ENCODE data around the gene NRXN2.

Gene NRXN2

GRCh38 chr11:64606796-64607380, 116.1 kb downstream of the NRXN2 start:
- DNase-seq, result no peak
- Histone ChIP-seq H3K27me3 (replicated peaks; ENCODE audit: insufficient read depth, low read length) (peaks cover 92% of the 10 kb centered on the region), H3F3A (ENCODE audit: insufficient read depth, low read length) (no peaks in the 10 kb centered on the region), H4K20me1 (ENCODE audit: insufficient read depth, low read length) (no peaks in the 10 kb centered on the region), H3K79me2 (ENCODE audit: low read length) (no peaks in the 10 kb centered on the region), H3K9me2 (replicated peaks; ENCODE audit: insufficient read depth, low read length) (no peaks in the 10 kb centered on the region), H3K4me3 (ENCODE audit: low read length) (no peak overlapping the region), H3K36me3 (replicated peaks; ENCODE audit: insufficient read depth, low read length) (no peaks in the 10 kb centered on the region), H3K27ac (ENCODE audit: low read length) (no peak overlapping the region), H2AFZ (ENCODE audit: low read length) (no peak overlapping the region), H3K9ac (ENCODE audit: low read length) (no peak overlapping the region), H3K4me2 (ENCODE audit: low read depth, low read length) (no peak overlapping the region), H3K9me3 (replicated peaks; ENCODE audit: insufficient read depth, low read length) (no peaks in the 10 kb centered on the region), H3K4me1 (ENCODE audit: low read length) (no peaks in the 10 kb centered on the region)
- TF ChIP-seq EZH2phosphoT487 (IDR thresholded peaks at IDR 0.05; ENCODE audit: low read length), result no peak
- TF ChIP-seq EZH2 (optimal IDR thresholded peaks at IDR 0.05; ENCODE audit: low read depth, low read length), result no peak
- TF ChIP-seq, protein P1, sequence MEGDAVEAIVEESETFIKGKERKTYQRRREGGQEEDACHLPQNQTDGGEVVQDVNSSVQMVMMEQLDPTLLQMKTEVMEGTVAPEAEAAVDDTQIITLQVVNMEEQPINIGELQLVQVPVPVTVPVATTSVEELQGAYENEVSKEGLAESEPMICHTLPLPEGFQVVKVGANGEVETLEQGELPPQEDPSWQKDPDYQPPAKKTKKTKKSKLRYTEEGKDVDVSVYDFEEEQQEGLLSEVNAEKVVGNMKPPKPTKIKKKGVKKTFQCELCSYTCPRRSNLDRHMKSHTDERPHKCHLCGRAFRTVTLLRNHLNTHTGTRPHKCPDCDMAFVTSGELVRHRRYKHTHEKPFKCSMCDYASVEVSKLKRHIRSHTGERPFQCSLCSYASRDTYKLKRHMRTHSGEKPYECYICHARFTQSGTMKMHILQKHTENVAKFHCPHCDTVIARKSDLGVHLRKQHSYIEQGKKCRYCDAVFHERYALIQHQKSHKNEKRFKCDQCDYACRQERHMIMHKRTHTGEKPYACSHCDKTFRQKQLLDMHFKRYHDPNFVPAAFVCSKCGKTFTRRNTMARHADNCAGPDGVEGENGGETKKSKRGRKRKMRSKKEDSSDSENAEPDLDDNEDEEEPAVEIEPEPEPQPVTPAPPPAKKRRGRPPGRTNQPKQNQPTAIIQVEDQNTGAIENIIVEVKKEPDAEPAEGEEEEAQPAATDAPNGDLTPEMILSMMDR (IDR thresholded peaks at IDR 0.05; ENCODE audit: low read length), result no peak

- no peak overlapping the region for H3K9ac ChIP-seq (ENCODE audit: low read length)
- no peak overlapping the region for H3K4me2 ChIP-seq (ENCODE audit: low read depth, low read length)
- no peaks in the 10 kb centered on the region for H4K20me1 ChIP-seq (ENCODE audit: insufficient read depth, low read length)
- H3K36me3 ChIP-seq (replicated peaks; ENCODE audit: insufficient read depth, low read length), result no peaks in the 10 kb centered on the region
- TF ChIP-seq, protein P1 (IDR thresholded peaks at IDR 0.05; ENCODE audit: low read length), result no peak
- TF ChIP-seq EZH2 (optimal IDR thresholded peaks at IDR 0.05; ENCODE audit: low read depth, low read length) (no peak), EZH2phosphoT487 (IDR thresholded peaks at IDR 0.05; ENCODE audit: low read length) (no peak)
- peaks cover 92% of the 10 kb centered on the region for H3K27me3 ChIP-seq (replicated peaks; ENCODE audit: insufficient read depth, low read length)
- no peak overlapping the region for H3K4me3 ChIP-seq (ENCODE audit: low read length)
- H2AFZ ChIP-seq (ENCODE audit: low read length), result no peak overlapping the region
- H3K4me1 ChIP-seq (ENCODE audit: low read length), result no peaks in the 10 kb centered on the region
- H3K9me2 ChIP-seq (replicated peaks; ENCODE audit: insufficient read depth, low read length), result no peaks in the 10 kb centered on the region
- no peaks in the 10 kb centered on the region for H3K9me3 ChIP-seq (replicated peaks; ENCODE audit: insufficient read depth, low read length)
- no peak for DNase-seq
- H3K27ac ChIP-seq (ENCODE audit: low read length), result no peak overlapping the region
- no peaks in the 10 kb centered on the region for H3F3A ChIP-seq (ENCODE audit: insufficient read depth, low read length)
- H3K79me2 ChIP-seq (ENCODE audit: low read length), result no peaks in the 10 kb centered on the region
These were observed 117.1 kb downstream of the NRXN2 start for GRCh38 chr11:64605656-64606585.

GRCh38 chr11:64605244-64605560, 117.8 kb downstream of the NRXN2 start:
- no peak overlapping the region for H3K27ac ChIP-seq (ENCODE audit: low read length)
- no peaks in the 10 kb centered on the region for H3K4me1 ChIP-seq (ENCODE audit: low read length)
- H3K79me2 ChIP-seq (ENCODE audit: low read length), result no peaks in the 10 kb centered on the region
- no peak overlapping the region for H3K9ac ChIP-seq (ENCODE audit: low read length)
- H3K9me3 ChIP-seq (replicated peaks; ENCODE audit: insufficient read depth, low read length), result no peaks in the 10 kb centered on the region
- H3K9me2 ChIP-seq (replicated peaks; ENCODE audit: insufficient read depth, low read length), result no peaks in the 10 kb centered on the region
- H3K4me2 ChIP-seq (ENCODE audit: low read depth, low read length), result no peak overlapping the region
- no peak for DNase-seq
- H3K36me3 ChIP-seq (replicated peaks; ENCODE audit: insufficient read depth, low read length), result no peaks in the 10 kb centered on the region
- no peaks in the 10 kb centered on the region for H3F3A ChIP-seq (ENCODE audit: insufficient read depth, low read length)
- TF ChIP-seq EZH2phosphoT487 (IDR thresholded peaks at IDR 0.05; ENCODE audit: low read length), result no peak
- no peak for TF ChIP-seq EZH2 (optimal IDR thresholded peaks at IDR 0.05; ENCODE audit: low read depth, low read length)
- TF ChIP-seq, protein P1 (IDR thresholded peaks at IDR 0.05; ENCODE audit: low read length), result no peak
- H3K4me3 ChIP-seq (ENCODE audit: low read length), result no peak overlapping the region
- no peaks in the 10 kb centered on the region for H4K20me1 ChIP-seq (ENCODE audit: insufficient read depth, low read length)
- H3K27me3 ChIP-seq (replicated peaks; ENCODE audit: insufficient read depth, low read length), result peaks cover 94% of the 10 kb centered on the region
- H2AFZ ChIP-seq (ENCODE audit: low read length), result no peak overlapping the region

Measured in MM.1S (cell line).